ENCODE measurements around the gene ITPRID1. TPM values are rescaled to one million over a fixed set of nuclear protein-coding genes. Genes with fewer than 3 reads are reported as not detected.

The ITPRID1 gene
- total RNA-seq, 1 donor from 2014 or later: not detected

- H3K4me3 ChIP-seq: no peak overlapping the region
- no peak for DNase-seq (ENCODE audit: extremely low spot score in 2 of 2)
- no peaks in the 10 kb centered on the region for H3K27me3 ChIP-seq
- intact Hi-C loops (cut with DNase I): no loop called here
- H3K36me3 ChIP-seq: no peaks in the 10 kb centered on the region
- no peaks in the 10 kb centered on the region for H3K4me1 ChIP-seq
- TF ChIP-seq POLR2A (IDR thresholded peaks at IDR 0.05) (no peak), POLR2AphosphoS5 (IDR thresholded peaks at IDR 0.05; ENCODE audit: insufficient read depth in 1 of 2, low read depth in 1 of 2) (no peak)
- TF ChIP-seq, protein P1, sequence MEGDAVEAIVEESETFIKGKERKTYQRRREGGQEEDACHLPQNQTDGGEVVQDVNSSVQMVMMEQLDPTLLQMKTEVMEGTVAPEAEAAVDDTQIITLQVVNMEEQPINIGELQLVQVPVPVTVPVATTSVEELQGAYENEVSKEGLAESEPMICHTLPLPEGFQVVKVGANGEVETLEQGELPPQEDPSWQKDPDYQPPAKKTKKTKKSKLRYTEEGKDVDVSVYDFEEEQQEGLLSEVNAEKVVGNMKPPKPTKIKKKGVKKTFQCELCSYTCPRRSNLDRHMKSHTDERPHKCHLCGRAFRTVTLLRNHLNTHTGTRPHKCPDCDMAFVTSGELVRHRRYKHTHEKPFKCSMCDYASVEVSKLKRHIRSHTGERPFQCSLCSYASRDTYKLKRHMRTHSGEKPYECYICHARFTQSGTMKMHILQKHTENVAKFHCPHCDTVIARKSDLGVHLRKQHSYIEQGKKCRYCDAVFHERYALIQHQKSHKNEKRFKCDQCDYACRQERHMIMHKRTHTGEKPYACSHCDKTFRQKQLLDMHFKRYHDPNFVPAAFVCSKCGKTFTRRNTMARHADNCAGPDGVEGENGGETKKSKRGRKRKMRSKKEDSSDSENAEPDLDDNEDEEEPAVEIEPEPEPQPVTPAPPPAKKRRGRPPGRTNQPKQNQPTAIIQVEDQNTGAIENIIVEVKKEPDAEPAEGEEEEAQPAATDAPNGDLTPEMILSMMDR (IDR thresholded peaks at IDR 0.05): no peak
- H3K27ac ChIP-seq: no peak overlapping the region
- H3K9me3 ChIP-seq: no peaks in the 10 kb centered on the region
These were observed 50.8 kb downstream of the ITPRID1 start for GRCh38 chr7:31564661-31565060.

GRCh38 chr7:31569528-31569927 lies 55.6 kb downstream of the ITPRID1 start:
- Histone ChIP-seq H3K4me3 (no peak overlapping the region), H3K4me1 (no peaks in the 10 kb centered on the region), H3K27me3 (no peaks in the 10 kb centered on the region), H3K27ac (no peak overlapping the region), H3K9me3 (no peaks in the 10 kb centered on the region), H3K36me3 (no peaks in the 10 kb centered on the region)
- DNase-seq (ENCODE audit: extremely low spot score in 2 of 2): no peak
- intact Hi-C loops (cut with DNase I): no loop called here
- TF ChIP-seq, protein P1 (IDR thresholded peaks at IDR 0.05): no peak
- TF ChIP-seq POLR2AphosphoS5 (IDR thresholded peaks at IDR 0.05; ENCODE audit: insufficient read depth in 1 of 2, low read depth in 1 of 2): no peak
- TF ChIP-seq POLR2A (IDR thresholded peaks at IDR 0.05): no peak

DNA sequence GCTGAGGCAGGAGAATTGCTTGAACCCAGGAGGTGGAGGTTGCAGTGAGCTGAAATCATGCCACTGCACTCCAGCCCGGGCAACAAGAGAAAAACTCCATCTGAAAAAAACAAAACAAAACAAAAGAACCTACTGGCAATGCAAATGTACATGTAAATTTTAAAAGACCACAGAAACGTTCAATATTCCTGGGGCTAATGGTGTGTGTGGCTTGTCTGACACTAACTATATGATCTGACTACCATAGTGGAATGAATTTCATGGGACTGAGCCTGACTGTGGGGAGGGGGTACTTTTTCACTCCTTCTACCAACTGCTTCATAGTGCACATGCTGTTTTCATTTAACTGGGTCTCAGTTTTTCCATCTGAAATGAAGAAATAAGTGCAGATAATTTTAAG lies 69.6 kb downstream of the ITPRID1 start:
- H3K36me3 ChIP-seq: no peaks in the 10 kb centered on the region
- no peak for DNase-seq (ENCODE audit: extremely low spot score in 2 of 2)
- no peaks in the 10 kb centered on the region for H3K9me3 ChIP-seq
- H3K27me3 ChIP-seq: no peaks in the 10 kb centered on the region
- no peaks in the 10 kb centered on the region for H3K4me1 ChIP-seq
- H3K27ac ChIP-seq: no peak overlapping the region
- intact Hi-C loops (cut with DNase I): no loop called here
- TF ChIP-seq POLR2AphosphoS5 (IDR thresholded peaks at IDR 0.05; ENCODE audit: insufficient read depth in 1 of 2, low read depth in 1 of 2) (no peak), POLR2A (IDR thresholded peaks at IDR 0.05) (no peak)
- TF ChIP-seq, protein P1 (IDR thresholded peaks at IDR 0.05): no peak
- no peak overlapping the region for H3K4me3 ChIP-seq

DNA sequence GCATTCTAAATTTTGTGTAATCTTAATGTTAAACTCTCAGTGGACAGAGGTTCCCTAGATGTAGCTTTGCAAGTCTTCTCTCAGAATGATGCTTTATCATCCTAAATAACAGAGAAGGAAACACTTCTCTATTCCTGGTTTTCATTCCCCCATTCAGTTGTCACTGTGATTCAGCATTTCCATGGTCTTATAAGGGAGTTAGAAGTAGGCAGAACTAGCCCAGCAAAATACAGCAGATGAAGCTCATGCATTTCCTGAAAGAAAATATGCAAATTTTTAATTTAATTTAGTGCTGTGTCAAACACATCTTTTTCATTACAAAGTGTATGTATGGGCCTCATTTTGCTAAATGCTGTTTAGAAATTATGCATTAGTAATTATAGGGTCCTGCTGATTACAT lies 70.1 kb downstream of the ITPRID1 start:
- Histone ChIP-seq H3K27me3 (no peaks in the 10 kb centered on the region), H3K4me3 (no peak overlapping the region), H3K9me3 (no peaks in the 10 kb centered on the region), H3K36me3 (no peaks in the 10 kb centered on the region), H3K27ac (no peak overlapping the region), H3K4me1 (no peaks in the 10 kb centered on the region)
- DNase-seq (ENCODE audit: extremely low spot score in 2 of 2): no peak
- intact Hi-C loops (cut with DNase I): no loop called here
- no peak for TF ChIP-seq POLR2A (IDR thresholded peaks at IDR 0.05)

DNA sequence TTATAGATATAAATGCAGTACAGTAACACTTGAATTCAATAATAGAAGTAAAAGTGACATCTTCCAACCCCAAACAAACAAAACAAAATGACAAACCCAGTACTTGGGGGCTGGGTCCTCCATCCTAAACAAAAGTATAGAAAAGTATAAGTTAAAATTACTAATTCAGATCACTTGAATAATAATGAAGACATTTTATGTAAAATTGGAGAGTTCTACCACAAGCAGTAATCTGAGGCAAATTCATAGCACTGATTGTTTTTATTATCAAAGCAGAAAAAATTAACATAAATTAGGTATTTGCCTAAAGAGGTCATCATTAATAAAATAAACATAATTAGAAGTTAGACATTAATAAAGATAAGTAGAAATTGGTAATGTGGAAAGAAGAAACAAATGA lies 81.5 kb downstream of the ITPRID1 start:
- Histone ChIP-seq H3K4me3 (no peak overlapping the region), H3K4me1 (no peaks in the 10 kb centered on the region), H3K9me3 (no peaks in the 10 kb centered on the region), H3K36me3 (no peaks in the 10 kb centered on the region), H3K27me3 (no peaks in the 10 kb centered on the region), H3K27ac (no peak overlapping the region)
- TF ChIP-seq POLR2A (IDR thresholded peaks at IDR 0.05) (no peak), POLR2AphosphoS5 (IDR thresholded peaks at IDR 0.05; ENCODE audit: insufficient read depth in 1 of 2, low read depth in 1 of 2) (no peak)
- TF ChIP-seq, protein P1 (IDR thresholded peaks at IDR 0.05): no peak
- DNase-seq (ENCODE audit: extremely low spot score in 2 of 2): no peak
- intact Hi-C loops (cut with DNase I): no loop called here

Data from vagina (tissue), 2 donors.